NCI-H1092 (cell line): ENCODE data around the gene PRAMEF17.
A peak's percentile ranks its signal among the peaks of the same experiment; 100 is the strongest.
"Not testable (repeated sequence)": the region's sequence is repeated elsewhere in the genome, so short reads cannot be mapped to it uniquely, and the experiment has no call there.

Source experiments
- DNase-seq: peaks from one replicate; lab custom pipeline; 2025; lab: John Stamatoyannopoulos, UW

The PRAMEF17 gene, protein sequence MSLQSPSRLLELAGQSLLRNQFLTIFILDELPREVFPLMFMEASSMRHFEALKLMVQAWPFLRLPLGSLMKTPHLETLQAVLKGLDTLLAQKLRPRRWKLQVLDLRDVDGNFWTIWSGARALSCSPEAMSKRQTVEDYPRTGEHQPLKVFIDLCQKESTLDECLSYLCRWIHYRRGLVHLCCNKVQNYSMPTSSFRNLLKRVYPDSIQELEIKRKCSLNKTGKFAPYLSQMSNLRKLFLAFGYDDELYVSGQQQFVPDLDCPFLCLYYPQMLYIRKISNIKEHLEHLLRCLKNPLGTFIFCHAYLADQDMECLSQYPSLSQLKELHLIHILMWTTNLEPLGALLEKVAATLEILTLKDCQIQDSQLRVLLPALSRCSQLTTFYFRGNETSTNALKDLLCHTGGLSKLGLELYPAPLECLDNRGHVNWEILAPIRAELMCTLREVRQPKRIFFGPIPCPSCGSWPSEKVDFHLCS

DNA sequence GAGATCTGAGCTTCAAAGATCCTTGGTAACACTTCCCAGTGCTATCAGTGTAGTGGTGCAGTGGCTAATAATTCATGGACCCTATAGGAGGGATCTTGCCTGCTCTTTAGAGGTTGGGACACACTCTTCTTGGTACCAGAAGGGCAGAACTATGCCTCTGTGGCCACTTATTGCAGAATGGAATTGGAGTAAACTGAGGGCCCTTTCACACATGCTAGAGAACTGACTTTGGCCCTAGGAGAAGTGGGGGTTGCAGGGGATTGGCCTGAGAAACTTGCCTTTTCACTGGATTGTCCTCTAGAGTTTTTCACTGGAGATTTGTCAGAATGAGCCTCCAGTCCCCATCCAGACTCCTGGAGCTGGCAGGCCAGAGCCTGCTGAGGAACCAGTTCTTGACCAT lies at the start of gene PRAMEF17:
TSS of gene PRAMEF17 (plus strand) at position 301 of the 400 bp plus-strand sequence. CDS start at position 327, 26 bp downstream.
- not testable (repeated sequence) for DNase-seq

DNA sequence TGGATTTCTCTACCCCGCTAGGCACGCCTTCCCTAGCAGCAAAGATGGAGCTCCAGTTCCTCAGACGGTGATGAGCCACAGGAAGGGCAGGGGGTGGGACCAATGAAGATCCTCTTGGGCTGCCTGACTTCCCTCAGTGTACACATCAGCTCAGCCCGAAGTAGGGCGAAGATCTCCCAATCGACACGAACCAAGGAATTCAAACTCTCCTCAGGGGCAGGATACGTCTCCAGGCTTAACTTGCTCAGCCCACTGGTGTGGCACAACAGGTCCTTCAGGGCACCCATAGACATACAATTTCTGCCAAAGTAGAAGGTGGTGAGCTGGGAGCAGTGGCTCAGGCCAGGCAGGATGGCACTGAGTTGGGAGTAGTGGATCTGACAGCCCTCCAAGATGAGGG lies 46.9 kb upstream of the PRAMEF17 start:
- DNase-seq = not testable (repeated sequence)

DNA sequence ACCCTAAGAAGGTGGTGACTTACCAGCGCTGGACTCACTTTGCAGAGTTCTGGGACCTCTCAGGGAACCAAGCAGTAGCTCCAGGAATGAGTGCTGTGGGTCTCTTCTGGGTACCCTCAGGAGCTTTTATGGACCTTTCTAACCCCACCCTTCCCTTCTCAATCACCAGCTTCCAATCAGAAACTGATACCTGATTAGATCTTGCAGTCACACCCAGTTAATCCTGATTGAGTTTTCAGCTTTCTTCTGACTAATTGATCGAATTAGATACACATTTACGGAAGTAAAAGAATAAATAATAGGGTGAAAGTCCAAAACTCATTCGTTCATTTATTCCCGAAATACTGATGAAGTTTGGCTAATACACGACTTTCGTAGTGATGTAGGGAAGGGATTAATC lies 42.4 kb upstream of the PRAMEF17 start, which contains the start of gene PRAMEF14:
TSS of gene PRAMEF14 (minus strand) at position 101 of the 400 bp plus-strand sequence. CDS start 1,820 bp downstream, outside the sequence.
- DNase-seq = not testable (repeated sequence)

DNA sequence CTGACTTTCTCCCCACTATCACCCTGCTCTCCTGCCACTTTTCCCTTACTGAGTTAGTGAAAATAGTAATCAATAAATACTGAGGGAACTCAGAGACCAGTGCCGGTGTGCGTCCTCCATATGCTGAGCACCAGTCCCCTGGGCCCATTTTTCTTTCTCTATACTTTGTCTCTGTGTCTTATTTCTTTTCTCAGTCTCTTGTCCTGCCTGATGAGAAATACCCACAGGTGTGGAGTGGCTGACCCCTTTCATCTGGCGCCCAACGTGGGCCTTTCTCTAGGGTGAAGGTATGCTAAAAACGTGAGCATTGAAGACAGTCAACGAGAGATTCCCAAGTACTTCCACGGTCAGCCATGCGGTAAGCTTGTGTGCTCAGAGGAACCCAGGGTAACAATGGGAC lies 36.0 kb upstream of the PRAMEF17 start:
- not testable (repeated sequence) for DNase-seq

DNA sequence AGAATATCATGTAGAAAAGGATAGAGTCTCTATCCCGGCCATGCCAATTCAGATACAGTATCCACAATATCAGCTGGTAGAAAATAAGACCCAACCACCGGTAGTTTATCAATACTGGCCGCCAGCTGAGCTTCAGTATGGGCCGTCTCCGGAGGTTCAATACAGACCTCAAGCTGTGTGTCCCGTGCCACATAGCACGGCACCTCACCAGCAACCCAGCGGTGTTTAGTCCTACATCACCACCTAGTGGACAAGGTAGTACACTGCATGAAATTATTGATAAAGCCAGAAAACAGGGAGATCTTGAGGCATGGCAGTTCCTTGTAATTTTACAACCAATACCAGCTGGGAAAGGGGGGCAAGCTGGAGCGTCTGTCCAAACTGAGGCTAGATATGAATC lies 35.0 kb upstream of the PRAMEF17 start:
- DNase-seq = not testable (repeated sequence)

DNA sequence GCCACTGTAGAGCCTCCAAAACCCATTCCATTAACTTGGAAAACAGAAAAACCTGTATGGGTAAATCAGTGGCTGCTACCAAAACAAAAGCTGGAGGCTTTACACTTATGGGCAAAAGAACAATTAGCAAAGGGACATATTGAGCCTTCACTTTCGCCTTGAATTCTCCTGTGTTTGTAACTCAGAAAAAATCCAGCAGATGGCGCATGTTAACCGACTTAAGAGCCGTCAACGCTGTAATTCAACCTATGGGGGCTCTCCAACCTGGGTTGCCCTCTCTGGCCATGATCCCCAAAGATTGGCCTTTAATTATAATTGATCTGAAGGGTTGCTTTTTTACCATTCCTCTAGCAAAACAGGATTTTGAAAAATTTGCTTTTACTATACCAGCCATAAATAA lies 32.7 kb upstream of the PRAMEF17 start:
- peak; percentile 26 for DNase-seq

DNA sequence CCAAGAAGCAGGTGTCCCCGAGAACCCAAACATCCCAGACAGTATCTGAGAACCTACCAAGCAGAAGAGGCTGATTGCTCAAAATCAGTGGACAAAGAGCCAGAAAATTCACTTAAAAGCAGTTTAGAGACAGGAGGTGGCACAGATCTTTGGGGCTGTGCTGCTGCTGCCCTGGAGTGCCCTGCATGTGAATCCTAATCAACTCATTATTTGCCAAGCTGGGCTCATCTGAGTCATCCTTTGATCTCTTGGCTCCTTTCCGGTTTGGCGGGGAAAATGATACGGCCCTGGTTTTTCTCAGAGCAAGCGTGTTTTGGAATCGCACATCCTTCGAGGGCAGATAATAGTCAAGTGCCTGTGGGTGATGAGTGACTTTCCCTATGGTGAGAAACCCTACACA lies 27.1 kb upstream of the PRAMEF17 start:
- not testable (repeated sequence) for DNase-seq

DNA sequence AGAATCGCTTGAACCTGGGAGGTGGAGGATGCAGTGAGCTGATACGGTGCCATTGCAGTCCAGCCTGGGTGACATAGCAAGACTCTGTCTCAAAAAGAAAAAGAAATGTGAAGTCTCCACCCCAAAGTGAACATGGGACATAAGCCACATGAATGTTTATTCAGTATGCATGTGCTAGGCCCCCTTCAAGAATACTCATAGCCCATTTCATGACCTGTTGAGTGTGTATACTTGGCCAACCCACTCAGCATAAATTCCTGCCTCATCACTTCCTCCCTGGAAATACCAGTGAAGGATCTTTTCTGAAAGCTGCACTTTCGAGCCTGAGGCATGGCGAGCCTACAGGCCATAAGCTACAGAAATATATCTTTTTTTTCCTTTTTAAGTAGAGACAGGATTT lies 24.5 kb upstream of the PRAMEF17 start:
- not testable (repeated sequence) for DNase-seq

DNA sequence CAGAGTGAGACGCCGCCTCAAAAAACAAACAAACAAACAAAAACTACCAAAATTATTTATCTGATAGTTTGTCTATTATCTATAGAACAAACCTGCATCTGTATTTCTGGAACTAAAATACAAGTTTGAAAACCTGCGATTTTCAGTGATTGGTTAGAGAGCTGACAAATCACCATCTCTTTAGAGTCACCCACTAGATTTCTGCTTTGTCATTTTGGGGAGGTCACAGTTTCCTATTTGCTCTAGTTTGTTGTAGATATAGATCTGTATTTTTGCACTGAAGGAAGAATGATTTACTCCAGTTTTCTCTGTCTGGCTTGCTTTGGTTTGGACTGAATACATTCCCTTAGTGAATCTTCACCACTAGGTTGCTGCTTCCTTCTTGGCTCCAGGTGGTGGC lies 22.9 kb upstream of the PRAMEF17 start:
- DNase-seq = not testable (repeated sequence)

DNA sequence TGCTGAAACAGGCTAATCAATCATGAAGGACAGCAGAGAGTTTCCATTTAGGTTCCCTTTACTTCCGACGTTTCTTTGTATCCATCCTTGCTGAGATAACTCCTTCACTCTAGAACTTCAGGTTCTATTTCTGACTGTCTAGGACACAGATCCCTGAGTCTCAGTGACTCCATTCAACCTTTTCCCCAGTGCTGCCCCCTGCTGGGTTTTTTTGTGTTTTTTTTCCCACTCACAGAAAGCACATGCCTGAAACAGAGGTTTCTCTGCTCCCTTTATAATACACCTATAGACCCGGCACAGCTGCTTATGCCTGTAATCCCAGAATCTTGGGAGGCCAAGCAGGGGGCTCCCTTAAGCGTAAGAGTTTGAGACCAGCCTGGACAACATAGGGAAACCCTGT lies 20.9 kb upstream of the PRAMEF17 start:
- not testable (repeated sequence) for DNase-seq

DNA sequence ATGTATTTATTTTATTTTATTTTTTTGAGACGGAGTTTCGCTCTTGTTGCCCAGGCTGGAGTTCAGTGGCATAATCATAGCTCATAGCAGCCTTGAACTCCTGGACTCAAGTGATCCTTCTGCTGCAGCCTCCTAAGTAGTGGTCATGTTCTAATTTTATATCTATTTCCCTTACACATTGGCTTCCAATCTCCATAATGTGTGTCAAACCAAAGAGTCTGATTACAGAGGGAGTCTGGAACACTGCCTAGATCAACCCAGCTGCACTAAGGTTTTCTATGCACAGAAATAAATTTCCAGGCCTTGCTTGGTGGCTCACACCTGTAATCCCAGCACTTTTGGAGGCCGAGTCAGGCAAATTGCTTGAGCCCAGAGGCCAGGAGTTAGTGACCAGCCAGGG lies 10.4 kb upstream of the PRAMEF17 start:
- not testable (repeated sequence) for DNase-seq

DNA sequence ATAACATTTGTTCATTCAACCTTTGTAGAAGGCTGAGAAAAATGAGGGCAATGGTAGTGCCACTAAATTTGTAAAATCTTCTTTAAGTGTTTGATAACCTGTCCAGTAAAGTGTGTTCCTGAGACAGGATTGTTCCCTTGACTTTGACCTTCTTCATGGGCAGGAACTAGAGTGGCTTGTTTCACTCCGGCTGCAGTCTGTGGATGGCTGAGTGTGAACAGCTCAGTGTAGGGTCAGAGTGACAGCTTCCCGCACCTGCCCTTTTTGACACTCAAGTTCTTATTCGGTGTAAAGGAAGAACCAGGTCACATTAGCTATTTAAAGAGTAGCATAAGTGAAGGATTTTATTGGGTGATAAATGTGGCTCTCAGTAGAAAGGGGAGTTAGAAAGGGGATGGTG lies 9.1 kb upstream of the PRAMEF17 start:
- DNase-seq = not testable (repeated sequence)

DNA sequence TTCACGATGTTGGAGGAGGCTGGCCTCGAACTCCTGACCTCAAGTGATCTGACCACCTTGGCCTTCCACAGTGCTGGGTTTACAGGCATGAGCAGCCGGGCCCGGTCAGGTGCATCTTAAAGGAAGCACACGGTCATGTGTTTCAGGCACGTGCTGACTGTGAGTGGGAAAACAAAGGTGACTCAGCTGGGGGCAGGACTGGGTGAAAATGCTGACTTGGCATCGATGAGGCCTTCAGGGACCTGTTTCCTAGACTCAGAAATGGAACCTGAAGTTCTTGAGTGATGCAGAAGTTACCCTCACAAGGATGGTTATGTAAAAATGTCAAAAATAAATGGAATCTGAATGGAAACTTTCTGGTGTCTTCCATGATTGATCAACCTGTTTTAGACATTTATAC lies 3.6 kb downstream of the PRAMEF17 start:
- DNase-seq = not testable (repeated sequence)

DNA sequence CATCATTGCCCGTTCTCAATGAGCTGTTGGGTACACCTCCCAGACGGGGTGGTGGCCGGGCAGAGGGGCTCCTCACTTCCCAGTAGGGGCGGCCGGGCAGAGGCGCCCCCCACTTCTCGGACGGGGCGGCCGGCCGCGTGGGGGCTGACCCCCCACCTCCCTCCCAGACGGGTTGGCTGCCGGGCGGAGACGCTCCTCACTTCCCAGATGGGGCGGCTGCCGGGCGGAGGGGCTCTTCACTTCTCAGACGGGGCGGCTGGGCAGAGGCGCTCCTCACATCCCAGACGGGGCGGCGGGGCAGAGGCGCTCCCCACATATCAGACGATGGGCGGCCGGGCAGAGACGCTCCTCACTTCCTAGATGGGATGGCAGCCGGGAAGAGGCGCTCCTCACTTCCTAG lies 5.3 kb downstream of the PRAMEF17 start:
- DNase-seq = not testable (repeated sequence)

DNA sequence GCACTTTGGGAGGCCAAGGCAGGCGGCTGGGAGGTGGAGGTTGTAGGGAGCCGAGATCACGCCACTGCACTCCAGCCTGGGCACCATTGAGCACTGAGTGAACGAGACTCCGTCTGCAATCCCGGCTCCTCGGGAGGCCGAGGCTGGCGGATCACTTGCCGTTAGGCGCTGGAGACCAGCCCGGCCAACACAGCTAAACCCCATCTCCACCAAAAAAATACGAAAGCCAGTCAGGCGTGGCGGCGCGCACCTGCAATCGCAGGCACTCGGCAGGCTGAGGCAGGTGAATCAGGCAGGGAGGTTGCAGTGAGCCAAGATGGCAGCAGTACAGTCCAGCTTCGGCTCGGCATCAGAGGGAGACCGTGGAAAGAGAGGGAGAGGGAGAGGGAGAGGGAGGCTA lies 5.9 kb downstream of the PRAMEF17 start:
- DNase-seq = not testable (repeated sequence)

DNA sequence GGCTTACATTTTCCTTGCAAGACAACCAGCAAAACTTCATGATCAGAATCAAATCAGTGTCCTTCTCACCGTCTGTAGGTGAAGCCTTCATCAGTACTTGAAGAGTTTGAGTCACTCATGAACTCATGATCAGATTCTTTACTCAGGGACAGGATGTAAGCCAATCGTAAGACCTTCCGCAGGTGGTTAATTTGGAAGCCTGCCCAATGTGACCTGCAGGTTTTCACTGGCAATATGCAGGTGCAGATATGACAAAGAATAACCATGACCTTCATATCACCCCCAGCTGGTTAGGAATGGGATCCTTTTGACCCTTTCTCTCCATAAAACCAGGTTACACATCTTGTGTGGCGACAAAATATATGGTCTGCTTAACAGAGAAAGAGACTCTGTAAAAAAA lies 18.4 kb downstream of the PRAMEF17 start:
- DNase-seq = no peak

DNA sequence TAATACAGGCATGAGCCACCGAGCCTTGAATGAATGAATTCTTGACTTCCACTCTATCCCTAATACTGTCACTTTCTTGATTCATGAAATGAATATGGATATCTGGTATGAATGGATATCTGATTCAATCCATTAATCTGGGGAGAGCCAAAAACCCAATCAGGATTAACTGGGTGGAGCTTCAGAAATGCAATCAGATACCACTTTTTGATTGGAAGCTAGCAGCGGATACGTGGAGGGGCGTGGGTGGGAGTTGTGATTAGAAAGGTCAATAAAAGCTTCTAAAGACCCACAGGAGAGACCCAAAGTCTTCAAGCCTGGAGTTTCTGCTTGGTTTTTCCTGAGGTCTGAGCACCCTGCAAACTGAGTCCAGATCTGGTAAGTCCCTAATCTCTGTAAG lies 20.7 kb downstream of the PRAMEF17 start, which contains the start of gene PRAMEF20:
TSS of gene PRAMEF20 (plus strand) at position 301 of the 400 bp plus-strand sequence. CDS start 5,905 bp downstream, outside the sequence.
- DNase-seq = not testable (repeated sequence)

DNA sequence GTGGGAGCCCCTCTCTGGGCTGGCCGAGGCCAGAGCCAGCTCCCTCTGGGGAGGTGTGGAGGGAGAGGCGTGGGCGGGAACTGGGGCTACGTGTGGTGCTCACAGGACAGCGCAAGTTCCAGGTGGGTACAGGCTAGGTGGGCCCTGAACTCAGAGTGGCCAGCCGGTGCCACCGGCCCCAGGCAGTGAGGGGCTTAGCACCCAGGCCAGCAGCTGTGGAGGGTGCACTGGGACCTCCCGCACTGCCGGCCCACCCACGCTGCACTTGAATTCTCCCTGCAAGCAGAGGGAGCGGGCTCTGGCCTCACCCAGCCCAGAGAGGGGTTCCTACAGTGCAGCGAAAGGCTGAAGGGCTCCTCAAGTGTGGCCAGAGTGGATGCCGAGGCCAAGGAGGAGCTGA lies 41.1 kb downstream of the PRAMEF17 start:
- DNase-seq = no peak

DNA sequence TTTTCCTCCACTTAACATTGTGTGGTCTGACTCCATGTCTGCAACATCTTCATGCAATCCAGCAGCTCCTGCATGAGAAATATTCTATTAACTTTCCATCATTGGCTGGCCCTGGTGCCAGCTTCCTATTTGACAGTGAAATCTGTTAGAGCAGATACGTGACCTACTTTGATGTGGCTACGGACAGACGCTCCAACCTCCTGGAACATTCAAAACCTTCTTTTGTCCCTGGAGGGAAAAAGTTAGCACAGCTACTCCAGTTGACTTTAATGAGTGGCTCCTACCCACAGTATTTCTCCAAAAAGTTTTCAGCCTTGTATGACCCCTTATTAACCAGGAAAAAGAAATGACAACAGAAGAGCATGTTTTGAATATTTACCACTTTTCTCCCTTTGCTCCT lies 42.8 kb downstream of the PRAMEF17 start:
- DNase-seq = no peak

DNA sequence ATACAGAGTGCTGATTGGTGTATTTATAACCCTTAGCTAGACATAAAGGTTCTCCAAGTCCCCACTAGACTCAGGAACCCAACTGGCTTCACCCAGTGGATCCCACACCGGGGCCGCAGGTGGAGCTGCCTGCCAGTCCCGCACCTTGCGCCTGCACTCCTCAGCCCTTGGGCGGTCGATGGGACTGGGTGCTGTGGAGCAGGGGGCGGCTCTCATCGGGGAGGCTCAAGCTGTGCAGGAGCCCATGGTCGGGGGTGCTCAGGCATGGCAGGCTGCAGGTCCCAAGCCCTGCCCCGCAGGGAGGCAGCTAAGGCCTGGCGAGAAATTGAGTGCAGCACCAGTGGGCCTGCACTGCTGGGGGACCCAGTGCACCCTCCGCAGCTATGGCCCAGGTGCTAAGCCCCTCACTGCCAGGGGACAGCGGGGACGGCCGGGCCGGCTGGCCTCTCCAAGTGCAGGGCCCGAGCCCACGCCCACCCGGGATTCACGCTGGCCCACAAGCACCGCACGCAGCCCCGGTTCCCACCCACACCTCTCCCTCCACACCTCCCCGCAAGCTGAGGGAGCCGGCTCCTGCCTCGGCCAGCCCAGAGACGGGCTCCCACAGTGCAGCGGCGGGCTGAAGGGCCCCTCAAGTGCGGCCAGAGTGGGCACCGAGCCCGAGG lies 44.4 kb downstream of the PRAMEF17 start:
- DNase-seq = not testable (repeated sequence)

DNA sequence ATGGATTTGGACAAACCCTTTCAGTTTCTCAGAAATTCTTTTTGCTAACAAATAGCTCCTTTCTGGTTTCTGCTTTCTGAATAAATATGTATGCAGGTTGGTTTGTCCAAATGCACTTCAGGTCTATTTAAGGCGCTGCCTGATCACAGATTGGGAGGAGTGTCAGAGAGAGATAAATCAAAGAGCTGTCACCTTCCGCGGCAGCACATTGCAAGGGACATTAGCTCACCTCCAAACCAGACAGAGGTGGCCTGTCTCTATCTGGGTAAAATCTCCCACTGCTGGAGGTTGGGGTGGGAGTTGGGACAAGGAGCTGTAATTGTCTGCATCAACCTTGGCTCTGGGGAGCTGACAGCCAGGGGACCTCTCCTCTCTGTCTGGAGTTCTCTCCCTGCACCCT lies 46.0 kb downstream of the PRAMEF17 start:
- DNase-seq = no peak

DNA sequence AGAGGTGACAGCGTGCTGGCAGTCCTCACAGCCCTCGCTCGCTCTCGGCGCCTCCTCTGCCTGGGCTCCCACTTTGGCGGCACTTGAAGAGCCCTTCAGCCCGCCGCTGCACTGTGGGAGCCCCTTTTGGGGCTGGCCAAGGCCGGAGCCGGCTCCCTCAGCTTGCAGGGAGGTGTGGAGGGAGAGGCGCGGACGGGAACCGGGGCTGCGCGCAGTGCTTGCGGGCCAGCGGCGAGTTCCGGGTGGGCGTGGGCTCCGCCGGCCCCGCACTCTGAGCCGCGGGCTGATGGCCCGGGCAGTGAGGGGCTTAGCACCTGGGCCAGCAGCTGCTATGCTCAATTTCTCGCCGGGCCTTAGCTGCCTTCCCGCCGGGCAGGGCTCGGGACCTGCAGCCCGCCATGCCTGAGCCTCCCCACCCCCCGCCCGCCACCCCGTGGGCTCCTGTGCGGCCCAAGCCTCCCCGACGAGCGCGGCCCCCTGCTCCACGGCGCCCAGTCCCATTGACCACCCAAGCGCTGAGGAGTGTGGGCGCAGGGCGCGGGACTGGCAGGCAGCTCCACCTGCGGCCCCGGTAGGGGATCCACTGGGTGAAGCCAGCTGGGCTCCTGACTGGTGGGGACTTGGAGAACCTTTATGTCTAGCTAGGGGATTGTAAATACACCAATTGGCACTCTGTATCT lies 49.8 kb downstream of the PRAMEF17 start:
- not testable (repeated sequence) for DNase-seq
